ENCODE data around the gene UTP11. TPM values are rescaled to one million over a fixed set of nuclear protein-coding genes. Genes with fewer than 3 reads are reported as not detected.
A peak's percentile ranks its signal among the peaks of the same experiment; 100 is the strongest.
"Not testable (repeated sequence)": the region's sequence is repeated elsewhere in the genome, so short reads cannot be mapped to it uniquely, and the experiment has no call there.

Gene UTP11
- total RNA-seq, 6 experiments from 2014 or later = 6.8 to 33.1 (median 12.8) TPM

- 83% methylated on average over 5 of the region's 17 CpGs for WGBS (ENCODE audit: insufficient coverage, low coverage, low lambda C conversion rate, missing lambda C conversion rate)
- no peaks in the 10 kb centered on the region for H3K27me3 ChIP-seq
- H3K4me1 ChIP-seq = no peaks in the 10 kb centered on the region
- no peak overlapping the region for H3K4me3 ChIP-seq
- no peak for TF ChIP-seq CTCF (IDR thresholded peaks at IDR 0.05)
- no peak for TF ChIP-seq POLR2A (IDR thresholded peaks at IDR 0.05)
- peaks cover 0 to 3% (median under 1%) of the 10 kb centered on the region in 4 donors for H3K36me3 ChIP-seq
- no peak for ATAC-seq
- DNase-seq = no peak
- H3K27ac ChIP-seq = no peak overlapping the region
- intact Hi-C loops (cut with DNase I) = loop anchor here in 1 of 2 donors (10.0 kb wide), 1 partner anchor 794 kb away; no protein-coding TSS in a partner anchor
- no peaks in the 10 kb centered on the region for H3K9me3 ChIP-seq
Observed at GRCh38 chr1:38030596-38031512, 18.3 kb downstream of the UTP11 start.

GRCh38 chr1:38031513-38031866, 19.0 kb downstream of the UTP11 start:
- Histone ChIP-seq H3K4me3 (no peak overlapping the region), H3K27me3 (no peaks in the 10 kb centered on the region), H3K27ac (no peak overlapping the region), H3K36me3 (no peaks in the 10 kb centered on the region), H3K4me1 (no peaks in the 10 kb centered on the region), H3K9me3 (no peaks in the 10 kb centered on the region)
- ATAC-seq = peak; percentile 10 to 37 (median 28)
- TF ChIP-seq POLR2A (IDR thresholded peaks at IDR 0.05) = no peak
- no peak for TF ChIP-seq CTCF (IDR thresholded peaks at IDR 0.05)
- DNase-seq = no peak
- intact Hi-C loops (cut with DNase I) = loop anchor here in 1 of 2 donors (10.0 kb wide), 1 partner anchor 793 kb away; no protein-coding TSS in a partner anchor
- WGBS (ENCODE audit: insufficient coverage, low coverage, low lambda C conversion rate, missing lambda C conversion rate) = 38% methylated on average over 2 of the region's 4 CpGs

GRCh38 chr1:38032992-38033391, 20.5 kb downstream of the UTP11 start:
- H3K4me3 ChIP-seq, ATAC-seq: not testable (repeated sequence)
- WGBS (ENCODE audit: insufficient coverage, low coverage, low lambda C conversion rate, missing lambda C conversion rate) = no CpG with 5 or more reads among the region's 2 CpGs

GRCh38 chr1:38034871-38035270, 22.3 kb downstream of the UTP11 start:
- TF ChIP-seq CTCF (IDR thresholded peaks at IDR 0.05) = no peak
- TF ChIP-seq POLR2A (IDR thresholded peaks at IDR 0.05) = no peak
- Histone ChIP-seq H3K4me1 (no peaks in the 10 kb centered on the region), H3K27me3 (no peaks in the 10 kb centered on the region), H3K27ac (no peak overlapping the region), H3K4me3 (no peak overlapping the region), H3K9me3 (no peaks in the 10 kb centered on the region), H3K36me3 (no peaks in the 10 kb centered on the region)
- intact Hi-C loops (cut with DNase I) = loop anchor here in 1 of 2 donors (10.0 kb wide), 1 partner anchor 790 kb away; no protein-coding TSS in a partner anchor
- no peak for DNase-seq
- WGBS (ENCODE audit: insufficient coverage, low coverage, low lambda C conversion rate, missing lambda C conversion rate) = 73% methylated on average over 10 of the region's 13 CpGs
- ATAC-seq = no peak

More at GRCh38 chr1:38032992-38033391, 20.5 kb downstream of the UTP11 start:
- H3K27ac ChIP-seq, H3K4me1 ChIP-seq, H3K27me3 ChIP-seq, H3K36me3 ChIP-seq, H3K9me3 ChIP-seq, DNase-seq: not testable (repeated sequence)
- intact Hi-C loops (cut with DNase I) = loop anchor here in 1 of 2 donors (10.0 kb wide), 1 partner anchor 792 kb away; no protein-coding TSS in a partner anchor
